Urothelium cell line (cell line): ENCODE measurements around the gene EMILIN1.
"Not testable (repeated sequence)": the region's sequence is repeated elsewhere in the genome, so short reads cannot be mapped to it uniquely, and the experiment has no call there.

ENCODE experiments used
- DNase-seq: peaks from one replicate; pipeline ENCODE4 v3.0.0; 2011; ENCODE audit warnings: low spot score, mixed read lengths
- FAIRE-seq: peaks from 2 replicates; lab custom pipeline; 2011; peaks lifted over from hg19 to GRCh38; lab: Jason Lieb, UNC

Gene EMILIN1

DNA sequence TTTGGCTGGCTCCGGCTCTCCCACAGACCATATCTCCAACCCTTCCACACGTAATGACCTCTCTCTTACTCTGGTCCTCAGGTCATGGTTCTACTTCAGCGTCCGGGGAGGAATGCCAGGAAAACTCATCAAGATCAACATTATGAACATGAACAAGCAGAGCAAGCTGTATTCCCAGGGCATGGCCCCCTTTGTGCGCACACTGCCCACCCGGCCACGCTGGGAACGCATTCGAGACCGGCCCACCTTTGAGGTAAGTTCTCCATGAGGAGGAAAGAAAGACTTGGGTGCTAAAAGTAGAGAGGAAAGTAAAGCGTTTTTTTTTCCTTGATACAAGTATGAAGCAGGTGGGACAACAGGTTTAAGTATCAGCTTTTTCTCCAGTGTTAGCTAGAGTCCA lies 25.1 kb upstream of the EMILIN1 start:
- FAIRE-seq, result no peak
- no peak for DNase-seq

DNA sequence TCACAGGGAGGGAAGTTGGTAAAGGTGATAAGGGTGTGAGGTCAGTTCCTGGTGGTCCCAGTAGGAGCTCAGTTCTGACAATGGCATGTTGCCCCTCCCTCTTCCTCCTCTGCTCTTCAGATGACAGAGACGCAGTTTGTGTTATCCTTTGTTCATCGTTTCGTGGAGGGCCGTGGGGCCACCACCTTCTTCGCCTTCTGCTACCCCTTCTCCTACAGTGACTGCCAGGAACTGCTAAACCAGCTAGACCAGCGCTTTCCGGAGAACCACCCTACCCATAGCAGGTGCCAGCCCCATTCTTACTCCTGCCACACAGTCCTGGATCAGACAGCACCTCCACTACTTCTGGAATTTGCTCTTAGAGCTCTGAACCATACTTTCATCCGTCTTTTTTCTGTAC lies 24.6 kb upstream of the EMILIN1 start:
- DNase-seq (no peak), FAIRE-seq (no peak)

DNA sequence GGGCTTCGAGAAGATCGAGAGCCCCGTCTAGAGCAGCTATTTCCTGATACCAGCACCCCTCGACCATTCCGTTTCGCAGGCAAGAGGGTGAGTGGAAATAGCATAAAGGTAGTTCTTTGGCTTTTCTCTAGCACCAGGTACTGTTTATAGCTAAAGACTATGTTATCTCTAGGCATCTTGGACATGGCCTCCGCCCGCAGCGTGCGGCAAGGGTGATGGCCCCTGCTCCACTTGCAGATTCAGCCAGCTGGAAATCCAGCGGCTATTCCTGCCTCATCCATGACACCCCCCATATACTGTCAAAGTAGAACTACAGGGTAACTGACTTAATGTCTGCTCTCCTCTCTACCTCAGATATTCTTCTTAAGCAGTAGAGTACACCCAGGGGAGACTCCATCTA lies 23.7 kb upstream of the EMILIN1 start:
- DNase-seq, result no peak
- no peak for FAIRE-seq

DNA sequence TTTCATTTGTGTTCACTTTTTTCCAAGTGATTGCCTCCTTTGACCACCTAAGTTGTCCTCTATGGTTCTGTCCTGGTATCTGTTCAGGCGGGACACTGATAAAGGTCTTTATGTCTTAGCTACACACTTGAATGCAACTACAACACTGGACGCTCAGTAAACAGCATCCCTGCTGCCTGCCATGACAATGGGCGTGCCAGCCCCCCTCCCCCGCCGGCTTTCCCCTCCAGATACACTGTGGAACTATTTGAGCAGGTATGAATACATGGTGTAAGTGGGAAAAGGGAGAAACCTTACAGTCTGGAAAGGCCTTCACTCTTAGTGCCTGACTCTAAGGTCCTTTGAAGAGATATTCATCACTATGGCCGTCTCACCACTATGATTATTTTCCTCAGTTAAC lies 21.2 kb upstream of the EMILIN1 start:
- DNase-seq, result no peak
- FAIRE-seq, result no peak

DNA sequence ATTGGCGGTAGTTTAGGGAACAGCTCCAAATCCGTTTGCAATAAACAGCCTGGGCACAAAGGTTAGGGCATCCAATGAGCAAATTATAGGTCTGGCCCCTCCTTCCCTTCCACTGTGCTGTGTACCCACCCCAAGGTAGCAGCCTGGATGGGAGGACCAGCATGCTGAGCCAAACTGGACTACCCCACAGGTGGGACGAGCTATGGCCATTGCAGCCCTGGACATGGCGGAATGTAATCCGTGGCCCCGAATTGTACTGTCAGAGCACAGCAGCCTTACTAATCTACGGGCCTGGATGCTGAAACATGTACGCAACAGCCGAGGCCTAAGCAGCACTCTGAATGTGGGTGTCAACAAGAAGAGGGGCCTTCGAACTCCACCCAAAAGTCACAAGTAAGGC lies 20.2 kb upstream of the EMILIN1 start:
- no peak for DNase-seq
- FAIRE-seq, result peak; percentile 92

DNA sequence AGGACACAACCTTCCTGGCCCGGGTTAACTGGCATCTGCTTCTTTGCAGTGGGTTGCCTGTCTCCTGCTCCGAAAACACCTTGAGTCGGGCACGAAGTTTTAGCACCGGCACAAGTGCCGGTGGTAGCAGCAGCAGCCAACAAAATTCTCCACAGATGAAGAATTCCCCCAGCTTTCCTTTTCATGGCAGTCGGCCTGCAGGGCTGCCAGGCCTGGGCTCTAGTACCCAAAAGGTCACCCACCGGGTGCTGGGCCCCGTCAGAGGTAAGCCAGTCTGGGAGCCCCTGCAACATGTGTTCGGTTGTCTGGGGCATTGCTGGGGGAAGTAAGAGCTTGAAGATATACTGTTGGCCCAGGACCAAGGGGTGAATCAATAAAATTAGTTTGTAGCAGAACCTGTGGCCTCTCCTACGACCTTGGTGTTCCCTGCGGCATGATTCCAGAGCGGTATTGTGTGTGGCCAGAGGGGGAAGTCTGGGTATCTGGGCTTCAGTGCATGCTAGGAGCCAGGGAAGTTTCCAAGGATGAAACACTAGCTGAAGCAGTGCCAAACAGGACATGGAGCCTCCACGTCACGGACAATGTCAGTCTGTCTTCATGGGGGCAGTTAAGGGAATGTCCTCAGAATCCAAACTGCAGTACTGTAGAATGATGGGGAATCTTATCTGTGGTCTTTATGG lies 19.1 kb upstream of the EMILIN1 start:
- DNase-seq (no peak), FAIRE-seq (no peak)

DNA sequence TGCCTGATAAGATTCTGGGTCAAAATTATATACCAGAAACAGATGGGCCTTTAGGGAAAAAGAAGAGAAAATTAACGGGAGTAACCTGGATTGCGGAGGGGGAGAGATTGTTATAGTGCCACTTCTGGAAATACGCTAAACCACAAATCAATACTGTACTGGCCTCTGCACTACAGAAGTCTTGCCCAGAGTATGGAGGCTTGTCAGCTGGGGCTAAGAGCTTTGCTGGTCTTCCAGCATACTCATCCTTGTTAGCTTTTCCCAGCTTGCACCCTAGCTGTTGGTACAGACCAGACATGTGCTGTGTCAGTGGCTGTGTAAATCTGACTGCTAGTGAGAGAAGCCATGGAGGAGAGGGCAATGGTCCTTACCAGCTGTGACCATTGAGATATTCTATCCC lies 18.1 kb upstream of the EMILIN1 start:
- DNase-seq (no peak), FAIRE-seq (no peak)

DNA sequence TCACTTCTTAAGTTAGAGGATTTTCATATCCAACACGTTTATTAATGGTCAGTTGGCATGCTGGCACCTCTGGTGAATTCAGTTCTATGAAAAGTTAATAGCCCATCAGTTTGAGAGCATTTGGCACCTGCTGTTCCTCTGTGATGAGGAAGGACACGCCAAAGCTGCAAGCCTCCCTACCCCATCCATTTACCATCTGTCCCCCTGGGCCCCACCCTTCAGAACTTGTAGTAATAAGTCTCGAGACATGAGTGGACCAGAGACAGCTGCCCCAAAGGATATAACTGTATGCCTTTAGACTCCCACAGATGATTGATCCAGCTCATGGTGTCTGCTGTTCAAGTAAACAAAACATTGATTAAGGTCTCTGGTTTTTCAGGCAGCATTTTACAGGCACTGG lies 13.3 kb upstream of the EMILIN1 start:
- no peak for DNase-seq
- FAIRE-seq, result no peak

DNA sequence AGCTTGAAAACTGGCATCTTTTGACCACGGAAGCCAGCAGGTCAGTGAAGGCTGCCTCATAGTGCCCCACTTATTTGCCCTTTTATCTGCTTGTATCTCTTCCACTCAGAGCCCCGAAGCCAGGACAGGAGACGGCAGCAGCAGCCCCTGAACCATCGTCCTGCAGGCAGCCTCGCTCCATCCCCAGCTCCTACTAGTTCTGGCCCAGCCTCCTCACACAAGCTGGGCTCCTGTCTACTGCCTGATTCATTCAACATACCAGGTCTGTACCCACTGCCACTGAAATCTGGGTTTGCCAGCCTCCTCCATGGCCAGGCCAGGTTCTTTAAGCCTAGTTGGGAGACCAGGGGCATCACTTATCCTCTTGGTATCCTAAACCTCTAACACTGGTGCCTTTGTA lies 11.0 kb upstream of the EMILIN1 start:
- no peak for DNase-seq
- FAIRE-seq, result no peak

DNA sequence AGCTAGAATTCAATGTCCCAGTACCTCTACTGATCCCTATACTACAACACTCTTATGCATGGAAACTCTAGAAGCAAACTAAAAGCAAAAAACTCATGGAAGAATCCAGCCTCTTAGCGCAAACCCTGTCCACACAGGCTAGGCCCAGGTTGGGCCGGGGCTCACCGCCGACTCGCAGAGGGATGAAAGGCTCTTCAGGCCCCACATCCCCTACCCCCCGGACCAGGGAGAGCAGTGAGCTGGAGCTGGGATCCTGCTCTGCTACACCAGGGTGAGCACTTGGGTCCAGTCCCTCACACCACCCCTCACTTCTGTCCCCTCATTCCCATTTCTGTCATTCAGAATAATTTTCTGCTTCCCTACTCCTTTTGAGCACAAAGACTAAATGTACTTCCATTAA lies 9.0 kb upstream of the EMILIN1 start:
- no peak for DNase-seq
- no peak for FAIRE-seq

DNA sequence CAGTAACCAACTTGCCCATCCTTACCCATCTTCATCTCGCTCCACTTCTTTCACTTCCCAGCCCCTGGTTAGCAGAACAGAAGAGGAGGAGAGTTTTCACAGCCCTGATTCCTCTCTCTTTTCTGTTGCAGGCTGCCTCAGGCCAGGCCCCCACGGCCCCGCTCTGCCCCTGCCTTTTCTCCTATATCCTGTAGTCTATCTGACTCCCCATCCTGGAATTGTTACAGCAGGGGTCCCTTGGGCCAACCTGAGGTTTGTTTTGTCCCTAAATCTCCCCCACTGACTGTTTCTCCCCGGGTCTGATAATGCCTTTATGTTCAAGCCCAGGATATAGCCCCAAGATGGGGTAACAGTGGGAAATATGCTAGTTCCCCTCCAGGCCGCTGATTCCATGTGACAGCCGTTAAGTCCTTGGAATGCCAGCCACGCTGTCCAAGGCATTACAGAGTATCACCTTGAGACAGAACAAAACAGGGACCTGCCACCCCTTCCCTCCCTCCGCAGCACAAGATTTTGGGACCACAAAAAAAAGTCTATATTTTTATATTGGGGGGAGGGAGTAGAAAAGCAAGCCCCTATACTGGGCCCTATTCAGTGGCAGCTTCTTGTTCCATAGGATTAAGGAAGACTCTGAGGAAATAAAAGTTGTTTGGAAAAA lies 8.3 kb upstream of the EMILIN1 start:
- DNase-seq (no peak), FAIRE-seq (no peak)

DNA sequence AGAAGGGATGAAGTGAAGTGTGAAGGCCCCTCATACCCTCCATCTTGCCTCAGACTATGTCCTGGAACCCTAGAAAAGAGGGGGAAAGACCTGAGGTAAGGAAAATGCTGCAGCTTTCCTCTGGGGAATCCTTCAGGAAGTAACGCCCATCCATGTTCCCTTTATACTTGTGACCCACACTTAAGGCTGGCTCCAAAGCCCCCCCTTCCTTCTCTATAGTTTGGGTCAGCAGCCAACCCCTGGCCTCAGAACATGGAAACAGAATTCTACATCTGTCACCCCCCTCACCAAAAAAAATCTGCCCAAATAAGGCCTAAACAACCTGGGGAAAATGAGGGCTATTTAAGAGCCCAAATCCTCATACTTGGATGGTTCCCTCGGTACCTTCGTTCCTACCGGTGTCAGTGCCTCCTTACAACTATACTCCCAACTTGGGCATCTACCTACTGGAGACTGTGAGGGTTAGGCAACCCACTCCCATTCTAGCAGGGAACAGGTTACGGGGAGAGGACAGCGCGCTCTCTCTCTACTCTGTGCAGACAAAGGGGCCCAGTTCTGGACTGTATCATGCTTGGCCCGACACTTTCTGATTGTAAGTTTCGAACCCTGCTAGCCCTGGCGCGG lies 7.7 kb upstream of the EMILIN1 start:
- no peak for FAIRE-seq
- DNase-seq, result no peak

DNA sequence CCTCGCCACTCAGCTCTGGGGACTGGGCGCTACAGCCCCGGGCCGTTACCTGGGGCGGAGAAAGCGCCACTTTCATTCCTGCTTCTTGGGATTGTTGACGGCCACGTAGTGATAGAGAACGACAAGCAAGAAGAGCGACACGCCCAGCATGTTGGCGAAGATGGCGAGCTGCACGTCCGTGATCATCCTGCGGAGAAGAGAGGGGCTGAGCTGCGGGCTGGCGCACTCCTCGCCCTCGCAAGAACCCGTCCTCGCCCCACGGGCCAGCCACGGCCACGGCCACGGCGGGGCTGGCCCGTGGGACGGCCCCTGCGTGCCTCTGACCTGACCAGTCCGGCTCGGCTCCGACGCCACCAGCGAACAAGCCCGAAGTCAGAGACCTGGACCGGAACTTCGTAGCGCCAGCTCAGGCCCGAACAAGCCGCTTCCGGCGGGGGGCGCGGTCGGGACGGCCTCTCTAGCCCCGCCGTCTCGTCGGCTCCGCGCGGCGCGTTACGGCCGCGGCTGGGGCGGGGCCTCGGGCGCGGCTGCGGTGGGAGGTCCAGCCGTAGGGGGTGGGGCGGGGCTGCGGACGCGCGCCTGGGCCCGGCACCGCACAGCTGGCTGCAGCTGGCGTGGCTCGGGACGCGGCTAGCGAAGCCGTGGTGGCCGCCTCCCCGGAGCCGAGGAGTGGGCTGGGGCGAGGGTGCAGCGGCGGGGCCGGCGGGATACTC lies 7.0 kb upstream of the EMILIN1 start, which contains the start of gene OST4:
TSS of gene OST4 (minus strand) at position 378 of the 713 bp plus-strand sequence.
- DNase-seq (peak; percentile 99), FAIRE-seq (peak; percentile 86)

DNA sequence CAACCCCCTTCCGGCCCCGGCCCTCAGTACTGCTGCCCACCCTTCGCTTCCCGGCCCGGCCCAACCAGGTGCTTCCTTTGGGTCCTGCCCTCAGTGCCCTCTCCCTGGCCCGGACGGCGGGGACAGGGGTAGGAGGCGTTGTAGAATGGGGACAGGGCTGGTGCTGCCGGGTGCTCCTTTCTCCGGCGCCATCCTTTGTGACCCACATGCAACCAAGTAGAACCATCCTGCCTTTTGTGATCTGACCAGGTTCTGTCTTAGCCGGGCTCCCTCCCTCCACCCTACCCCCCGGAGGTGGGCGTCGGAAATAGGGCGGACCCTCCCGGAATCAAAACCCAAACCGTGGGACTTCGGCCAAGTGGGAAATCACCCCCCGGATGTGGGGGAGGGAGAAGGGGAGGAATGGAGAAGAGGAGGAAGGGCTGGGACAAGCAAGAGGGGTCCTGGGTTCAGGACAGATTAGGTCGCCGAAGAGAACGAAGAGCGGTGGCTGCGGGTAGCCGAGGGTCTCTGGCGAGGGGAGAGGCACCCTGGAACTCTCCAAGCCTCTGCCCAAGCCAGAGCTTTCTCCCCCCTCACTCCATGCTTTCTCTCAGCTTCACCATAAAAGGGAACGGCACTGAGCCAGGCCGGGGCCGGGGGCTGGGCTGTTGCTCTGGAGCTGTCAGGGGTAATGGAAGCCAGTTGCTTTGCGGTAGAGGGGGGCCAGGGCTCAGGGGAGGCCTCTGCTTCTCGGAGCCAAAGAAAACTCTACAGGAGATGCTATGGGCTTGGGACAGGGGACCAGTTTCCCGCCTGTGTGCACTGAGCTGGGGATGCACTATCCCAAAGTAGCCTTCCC lies 6.2 kb upstream of the EMILIN1 start:
- no peak for FAIRE-seq
- DNase-seq, result peak; percentile 39

DNA sequence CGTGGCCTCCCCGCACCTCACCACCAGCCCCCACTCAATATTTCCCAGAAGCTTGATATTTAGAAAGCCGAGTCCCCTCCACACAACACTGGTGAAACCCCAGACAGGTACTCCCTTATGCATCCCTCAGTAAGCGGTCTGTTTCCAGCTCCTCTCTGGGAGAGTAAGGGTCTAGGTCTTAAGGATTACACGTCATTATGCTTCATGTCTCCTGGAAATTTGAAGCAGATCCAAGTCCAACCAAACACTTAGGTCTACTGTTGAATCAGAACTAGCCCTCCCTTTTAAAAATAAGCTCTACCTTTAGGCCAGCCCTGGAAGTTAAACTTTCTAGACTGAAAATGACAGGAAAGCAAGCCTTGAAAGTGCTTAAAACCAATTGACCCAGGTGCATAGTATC lies 5.5 kb upstream of the EMILIN1 start:
- DNase-seq (no peak), FAIRE-seq (no peak)

DNA sequence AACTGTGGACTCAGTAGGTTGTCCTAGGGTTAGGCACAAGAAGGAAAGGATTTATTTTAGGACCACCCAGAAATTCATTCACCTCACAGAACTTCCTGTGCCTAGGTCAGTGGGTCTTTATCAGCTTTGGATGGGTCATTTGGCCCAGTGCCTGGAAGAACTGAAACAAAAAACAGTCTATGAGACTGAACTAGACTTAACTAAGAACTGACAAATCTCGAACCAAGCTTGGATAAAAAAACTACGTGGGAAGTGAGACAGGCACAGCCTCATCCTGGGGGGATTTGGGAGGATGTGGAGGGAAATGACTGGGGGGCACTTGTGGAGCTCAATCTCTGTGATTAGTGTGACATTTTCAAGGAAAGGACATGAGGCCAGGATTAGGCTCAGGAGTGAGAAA lies 4.6 kb upstream of the EMILIN1 start:
- FAIRE-seq (no peak), DNase-seq (no peak)

DNA sequence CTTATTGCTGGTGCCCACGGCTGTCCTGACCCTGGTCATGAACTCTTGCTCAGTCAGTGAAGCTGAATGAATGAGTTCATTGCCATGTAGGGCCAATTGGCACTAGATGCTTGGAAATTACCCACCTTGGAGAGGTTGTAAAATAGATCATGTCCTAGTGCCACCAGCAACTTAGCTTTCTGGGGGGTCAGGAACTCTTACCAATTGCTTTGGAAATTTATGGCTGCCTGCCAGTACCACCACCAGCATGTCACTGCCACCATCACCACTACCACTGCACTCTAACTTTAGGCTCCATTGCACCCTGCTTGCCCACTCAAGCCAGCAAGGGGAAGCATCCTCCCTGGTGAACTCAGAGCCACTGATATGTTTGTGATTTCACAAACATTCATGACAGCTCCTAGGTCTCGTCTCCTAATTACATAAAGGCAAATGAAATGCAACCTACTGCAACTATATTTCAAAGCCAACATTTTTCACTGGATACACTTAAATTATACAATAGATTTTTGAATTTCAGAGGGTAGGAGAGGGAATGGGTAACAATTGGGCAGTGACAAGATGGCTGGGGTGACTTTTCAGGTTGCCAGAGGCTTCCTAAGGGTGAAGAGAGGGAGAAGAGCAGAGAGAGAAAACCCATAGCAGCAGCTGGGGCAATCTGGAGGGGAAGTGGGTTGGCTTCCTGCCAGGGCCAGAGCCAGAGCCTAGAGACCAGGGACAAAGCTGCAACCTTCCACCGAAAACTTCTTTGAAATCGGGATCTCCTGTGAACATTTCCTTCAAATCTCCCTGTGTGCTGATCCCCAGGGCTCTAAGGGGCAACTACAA lies 3.5 kb upstream of the EMILIN1 start:
- DNase-seq, result no peak
- FAIRE-seq, result no peak

DNA sequence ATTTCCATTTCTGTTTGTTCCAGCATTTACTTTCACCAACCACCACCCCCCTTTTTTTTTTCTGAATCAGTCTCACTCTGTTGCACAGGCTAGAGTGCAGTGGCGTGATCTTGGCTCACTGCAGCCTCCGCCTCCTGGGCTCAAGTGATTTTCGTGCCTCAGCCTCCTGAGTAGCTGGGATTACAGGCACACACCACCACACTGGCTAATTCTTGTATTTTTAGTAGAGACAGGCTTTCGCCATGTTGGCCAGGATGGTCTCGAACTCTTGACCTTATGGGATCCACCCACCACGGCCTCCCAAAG lies 2.9 kb upstream of the EMILIN1 start:
- not testable (repeated sequence) for FAIRE-seq, DNase-seq

DNA sequence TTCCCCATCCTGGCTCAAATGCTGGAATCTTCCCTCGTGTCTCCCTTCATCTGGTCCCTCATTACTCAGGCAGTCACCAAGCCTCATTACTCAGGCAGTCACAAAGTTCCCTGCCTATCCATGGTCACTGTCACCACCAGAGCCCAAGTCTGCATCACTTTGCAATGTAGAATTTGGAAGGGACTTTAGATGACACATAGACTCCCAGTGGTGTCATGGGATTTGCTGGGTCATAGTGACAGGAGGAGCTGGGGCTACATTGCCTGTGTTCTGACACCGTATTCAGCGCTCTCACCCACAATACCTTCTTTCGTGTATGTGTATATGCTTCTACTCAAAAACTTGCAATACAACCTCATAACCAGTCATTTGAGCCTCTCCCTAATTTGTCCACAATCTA lies 2.1 kb upstream of the EMILIN1 start:
- no peak for DNase-seq
- no peak for FAIRE-seq

DNA sequence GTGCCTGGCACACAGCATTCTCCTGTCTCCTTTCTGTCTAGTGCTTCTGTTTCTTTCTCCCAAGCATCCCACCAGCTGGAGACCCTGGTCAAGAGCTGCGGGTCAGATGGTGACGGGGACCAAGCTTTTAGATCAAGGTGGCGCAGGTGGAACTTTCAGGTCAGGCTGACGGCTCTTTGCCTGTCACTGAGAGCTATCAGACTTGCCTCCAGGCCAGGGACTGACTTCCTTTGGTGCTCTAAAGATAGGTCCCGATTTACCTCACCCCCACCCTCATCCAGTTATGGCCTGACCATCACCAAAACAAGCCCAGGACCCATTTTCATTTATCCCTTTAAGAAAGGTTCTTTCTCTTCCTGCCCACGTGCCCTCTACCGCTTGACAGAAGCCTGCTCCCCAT lies 1.2 kb upstream of the EMILIN1 start:
- DNase-seq (no peak), FAIRE-seq (no peak)
